GM13976 (cell line): ENCODE results near the gene ALG3.

Experiments used
- DNase-seq: peaks from one replicate; pipeline ENCODE4 v3.0.0; 2012; ENCODE audit warnings: low spot score
- CTCF ChIP-seq: IDR thresholded peaks from 2 replicates; pipeline ENCODE4 v1.5.1; 2012; ENCODE audit warnings: borderline replicate concordance, mild to moderate bottlenecking; ENCODE audit not compliant: insufficient read depth; ENCODE audit errors: extremely low read depth, missing control alignments, control extremely low read depth
- in situ Hi-C: fragments of 300-500 bp; cut with MboI; formaldehyde crosslinking; loops from one replicate; pipeline ENCODE4 v1.12.0; 2022; ENCODE audit warnings: low sequenced_read_pairs, mixed read lengths, inconsistent platforms; ENCODE audit not compliant: unreplicated experiment

ALG3 gene

GRCh38 chr3:184289426-184289938 is 40.7 kb upstream of the ALG3 start:
- peak; percentile 82 for DNase-seq
- peak; percentile 39 for TF ChIP-seq CTCF
- in situ Hi-C loops = loop anchor here (10.0 kb wide), 1 partner anchor 395 kb away; no protein-coding TSS in a partner anchor

GRCh38 chr3:184284696-184285095 is 35.9 kb upstream of the ALG3 start:
- in situ Hi-C loops = loop anchor here (10.0 kb wide), 1 partner anchor 390 kb away; no protein-coding TSS in a partner anchor
- no peak for TF ChIP-seq CTCF
- peak; percentile 66 for DNase-seq

GRCh38 chr3:184283681-184284080 is 34.9 kb upstream of the ALG3 start:
- in situ Hi-C loops = loop anchor here (10.0 kb wide), 1 partner anchor 389 kb away; no protein-coding TSS in a partner anchor
- no peak for TF ChIP-seq CTCF
- no peak for DNase-seq

GRCh38 chr3:184282941-184283340 is 34.2 kb upstream of the ALG3 start:
- no peak for TF ChIP-seq CTCF
- DNase-seq = no peak
- in situ Hi-C loops = loop anchor here (10.0 kb wide), 1 partner anchor 388 kb away; no protein-coding TSS in a partner anchor

- no peak for DNase-seq
- no peak for TF ChIP-seq CTCF
- in situ Hi-C loops = no loop called here
Measured at GRCh38 chr3:184277366-184277765, 28.6 kb upstream of the ALG3 start.

GRCh38 chr3:184275961-184276910 is 27.5 kb upstream of the ALG3 start, which contains the start of gene ECE2:
Gene ECE2, plus strand, starts transcription at chr3:184276022. Its CDS starts 132 bp downstream, at chr3:184276154.
- no peak for DNase-seq
- in situ Hi-C loops = no loop called here
- TF ChIP-seq CTCF = no peak
